Naive thymus-derived CD4-positive, alpha-beta T cell (primary cell): ENCODE measurements around the gene RPS6KB2. TPM values are rescaled to one million over a fixed set of nuclear protein-coding genes. Genes with fewer than 3 reads are reported as not detected.

Experiments
- ATAC-seq: fragments of 150-1000 bp; cut with Tn5 transposase; 2 replicates; pipeline ENCODE4 v1.10.0; 2021; ENCODE audit warnings: mild to moderate bottlenecking, moderate library complexity
- CTCF ChIA-PET: fragments of 350-600 bp; sonication (Branson Sonifier 250); formaldehyde crosslinking; loops from one replicate; lab custom pipeline; 2021; ENCODE audit warnings: antibody characterized with exemption; lab: Charles Lee
- POLR2A ChIA-PET: fragments of 350-600 bp; sonication (Branson Sonifier 250); formaldehyde crosslinking; loops from one replicate; lab custom pipeline; 2021; ENCODE audit warnings: antibody characterized with exemption, inconsistent platforms; lab: Charles Lee
- DNase-seq, 9 donors: peaks; one replicate each; pipeline versions ENCODE4 v3.0.0 to v3.0.0-alpha.2; 2020 to 2022; ENCODE audit warnings: mixed read lengths in 1 of 9
- H3K27ac ChIP-seq: one replicate; pipeline ENCODE4 v1.7.0; 2013; ENCODE audit warnings: mild to moderate bottlenecking, low read depth, low read length, moderate library complexity
- H3K27me3 ChIP-seq, 2 donors: one replicate each; pipeline ENCODE4 v1.7.0; 2013; ENCODE audit warnings: low read length in 2 of 2, mild to moderate bottlenecking in 2 of 2, moderate library complexity in 2 of 2; ENCODE audit not compliant: control insufficient read depth in 2 of 2, insufficient read depth in 2 of 2
- H3K36me3 ChIP-seq, 3 experiments: 1 replicate in 2 of 3; 2 replicates in 1 of 3; pipeline ENCODE4 v1.7.0; 2013; ENCODE audit warnings: low read length in 3 of 3, mild to moderate bottlenecking in 3 of 3, moderate library complexity in 1 of 3; ENCODE audit not compliant: insufficient read depth in 3 of 3, control insufficient read depth in 2 of 3
- H3K4me1 ChIP-seq, 2 donors: one replicate each; pipeline ENCODE4 v1.7.0; 2013; ENCODE audit warnings: low read length in 2 of 2, mild to moderate bottlenecking in 2 of 2, moderate library complexity in 1 of 2; ENCODE audit not compliant: control insufficient read depth in 2 of 2, insufficient read depth in 2 of 2
- H3K4me3 ChIP-seq: 2 replicates; pipeline ENCODE4 v1.7.0; 2013; ENCODE audit warnings: mild to moderate bottlenecking, low read length
- H3K9me3 ChIP-seq, 3 experiments: 1 replicate in 2 of 3; 2 replicates in 1 of 3; pipeline ENCODE4 v1.7.0; 2013; ENCODE audit warnings: low read length in 3 of 3; ENCODE audit not compliant: control insufficient read depth in 2 of 3
- H3K27ac Mint-ChIP-seq, 9 donors: one replicate each; pipeline ENCODE4 v1.8.0; 2020 to 2022; ENCODE audit warnings: mixed read lengths in 9 of 9, mild to moderate bottlenecking in 8 of 9, moderate library complexity in 5 of 9, inconsistent platforms in 2 of 9
- H3K27me3 Mint-ChIP-seq, 5 donors: one replicate each; pipeline ENCODE4 v1.8.0; 2021 to 2022; ENCODE audit warnings: mixed read lengths in 5 of 5, mild to moderate bottlenecking in 1 of 5
- H3K36me3 Mint-ChIP-seq, 5 donors: one replicate each; pipeline ENCODE4 v1.8.0; 2020 to 2022; ENCODE audit warnings: mixed read lengths in 5 of 5, mild to moderate bottlenecking in 3 of 5, inconsistent platforms in 1 of 5
- H3K4me1 Mint-ChIP-seq, 7 donors: one replicate each; pipeline ENCODE4 v1.8.0; 2020 to 2022; ENCODE audit warnings: mixed read lengths in 7 of 7, mild to moderate bottlenecking in 3 of 7, inconsistent platforms in 1 of 7
- H3K4me3 Mint-ChIP-seq, 10 donors: one replicate each; pipeline ENCODE4 v1.8.0; 2020 to 2022; ENCODE audit warnings: mild to moderate bottlenecking in 10 of 10, mixed read lengths in 10 of 10, moderate library complexity in 6 of 10, inconsistent platforms in 2 of 10
- H3K9me3 Mint-ChIP-seq, 11 donors: one replicate each; pipeline ENCODE4 v1.8.0; 2020 to 2022; ENCODE audit warnings: mixed read lengths in 11 of 11, mild to moderate bottlenecking in 4 of 11, inconsistent platforms in 1 of 11, moderate library complexity in 1 of 11
- intact Hi-C, 2 donors: fragments of 100-400 bp; cut with micrococcal nuclease; formaldehyde crosslinking; loops; one replicate each; pipeline ENCODE4 v1.15.1; 2023
- polyA plus RNA-seq, 2 donors: library from polyadenylated mRNA; unstranded; fragments of 300-500 nt; fragmentation: Illumina TruSeq; gene quantifications; one replicate each; pipeline ENCODE4 v1.2.3, GENCODE V29; 2021
- total RNA-seq, 6 experiments: library from RNA in 5 of 6; stranded (reverse) in 5 of 6; gene quantifications; 1 replicate in 5 of 6; 2 replicates in 1 of 6; pipeline ENCODE4 v1.2.3 and lab custom pipeline; 2021 to 2026

The RPS6KB2 gene
- total and polyA plus RNA-seq, 7 experiments from 2014 or later, result 45.2 to 83.9 (median 69.2) TPM

DNA sequence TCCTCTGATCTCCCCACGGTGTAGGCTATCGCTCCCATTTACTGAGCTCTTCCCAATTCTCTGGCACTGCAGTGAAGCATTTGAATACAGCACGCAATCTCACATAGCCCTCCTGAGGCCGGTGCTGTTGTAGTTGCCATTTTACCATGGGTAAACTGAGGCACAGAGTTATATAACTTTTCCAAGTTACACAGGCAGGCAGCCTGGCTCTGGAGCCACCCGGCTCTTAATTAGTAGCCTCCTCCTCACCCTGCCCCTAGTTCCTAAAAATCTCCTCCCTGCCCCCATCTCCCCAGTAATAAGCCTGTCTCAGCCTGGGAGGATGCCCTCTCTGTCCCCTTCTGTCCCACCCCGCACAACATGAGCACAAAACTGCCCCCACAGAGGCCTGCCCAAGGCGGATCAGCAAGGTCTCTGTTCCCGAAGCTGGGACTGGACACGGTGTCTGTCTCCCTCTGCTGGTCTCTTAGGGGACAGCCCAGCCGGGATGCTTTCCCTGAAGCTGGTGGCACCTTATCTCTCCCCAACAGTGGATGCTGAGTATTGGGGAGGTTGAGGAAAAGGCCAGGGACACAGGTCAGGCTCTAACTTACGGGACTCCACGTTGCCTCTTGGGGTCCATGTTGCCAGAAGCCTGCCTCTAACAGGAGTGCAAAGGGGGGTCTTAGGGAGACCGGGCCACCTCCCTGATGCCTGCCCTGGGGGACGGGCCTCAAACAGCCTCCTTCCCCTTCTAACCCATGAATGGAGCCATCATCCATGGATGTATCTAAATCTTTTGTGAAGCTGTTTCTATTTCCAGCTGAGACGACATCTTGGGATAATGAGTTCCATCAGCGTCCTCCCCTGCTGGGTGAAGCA lies 45.8 kb upstream of the RPS6KB2 start:
- H3K36me3 Mint-ChIP-seq, result no peaks in the 10 kb centered on the region
- H3K4me1 Mint-ChIP-seq, result peaks cover 4 to 20% (median 8%) of the 10 kb centered on the region in 7 donors
- no peaks in the 10 kb centered on the region for H3K9me3 Mint-ChIP-seq
- ATAC-seq (peak; percentile 96), DNase-seq (peak; percentile 67 to 86 (median 79))
- Histone ChIP-seq H3K4me3 (no peak overlapping the region), H3K27ac (no peak overlapping the region), H3K9me3 (no peaks in the 10 kb centered on the region), H3K4me1 (peaks cover 0 to 5% of the 10 kb centered on the region in 2 donors), H3K27me3 (no peaks in the 10 kb centered on the region), H3K36me3 (no peaks in the 10 kb centered on the region)
- H3K27ac Mint-ChIP-seq, result peak overlapping the region in 2 of 9 donors; percentile 1 to 79
- H3K27me3 Mint-ChIP-seq, result peaks cover 0 to 38% (median 0%) of the 10 kb centered on the region in 5 donors
- ChIA-PET POLR2A (interaction anchor here (0.9 to 16.2 kb wide), 8 partner anchors 9 to 113 kb away, joined by 3 to 272 read pairs (median 5); partner anchors contain the start of genes ANKRD13D, POLD4, PPP1CA and RAD9A), CTCF (interaction anchor here (0.6 to 21.2 kb wide), 20 partner anchors 10 to 302 kb away, joined by 3 to 495 read pairs (median 6); partner anchors contain the start of genes CLCF1, POLD4 and PPP1CA)
- intact Hi-C loops, result loop anchor here (1.0 kb wide), 8 partner anchors 8 to 120 kb away; partner anchors contain the start of genes GRK2 (in 1 of the 2) and POLD4 (in 1 of the 2)
- H3K4me3 Mint-ChIP-seq, result no peak overlapping the region

GRCh38 chr11:67384851-67385366 lies 43.4 kb upstream of the RPS6KB2 start:
- ATAC-seq, result no peak
- no peaks in the 10 kb centered on the region for H3K27me3 ChIP-seq
- H3K4me3 ChIP-seq, result no peak overlapping the region
- Mint-ChIP-seq H3K9me3 (no peaks in the 10 kb centered on the region), H3K36me3 (peaks cover 0 to 2% (median 0%) of the 10 kb centered on the region in 5 donors), H3K27me3 (peaks cover 0 to 37% (median 0%) of the 10 kb centered on the region in 5 donors), H3K27ac (no peak overlapping the region), H3K4me3 (no peak overlapping the region), H3K4me1 (peaks cover 15 to 25% (median 19%) of the 10 kb centered on the region in 7 donors)
- no peaks in the 10 kb centered on the region for H3K36me3 ChIP-seq
- no peak overlapping the region for H3K27ac ChIP-seq
- POLR2A ChIA-PET, result interaction anchor here (1.4 to 25.4 kb wide), 4 partner anchors 32 to 41 kb away, joined by 5 to 1530 read pairs (median 25); partner anchors contain the start of genes CARNS1, POLD4, PTPRCAP and RPS6KB2
- DNase-seq, result no peak
- peaks cover 0 to 5% of the 10 kb centered on the region in 2 donors for H3K4me1 ChIP-seq
- no peaks in the 10 kb centered on the region for H3K9me3 ChIP-seq
- CTCF ChIA-PET, result interaction anchor here (1.1 to 21.2 kb wide), 4 partner anchors 12 to 57 kb away, joined by 3 to 495 read pairs (median 13); partner anchors contain the start of gene POLD4
- intact Hi-C loops, result no loop called here

DNA sequence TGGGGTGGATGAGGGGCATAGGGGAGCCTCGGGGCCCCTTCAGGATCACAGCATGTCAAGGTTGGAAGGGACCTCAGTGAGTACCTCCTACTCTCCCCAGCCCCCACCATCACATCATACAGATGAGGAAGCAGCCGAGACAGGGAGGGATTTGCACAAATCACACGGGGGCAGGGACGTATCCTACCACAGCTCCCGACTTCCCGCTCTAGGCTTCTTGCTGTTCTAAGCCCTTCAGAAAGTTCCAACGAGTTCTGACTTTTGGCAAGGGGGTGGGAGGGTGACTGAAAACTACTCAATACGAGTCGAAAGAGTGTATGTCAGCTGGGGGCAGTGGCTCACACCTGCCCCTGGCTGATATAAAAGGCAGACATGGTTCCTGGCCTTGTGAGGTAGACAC lies 41.2 kb upstream of the RPS6KB2 start:
- no peaks in the 10 kb centered on the region for H3K9me3 Mint-ChIP-seq
- Histone ChIP-seq H3K4me3 (no peak overlapping the region), H3K9me3 (no peaks in the 10 kb centered on the region), H3K36me3 (peaks cover 0 to 2% (median 0%) of the 10 kb centered on the region in 3 experiments), H3K4me1 (peaks cover 11 to 13% of the 10 kb centered on the region in 2 donors), H3K27me3 (no peaks in the 10 kb centered on the region), H3K27ac (no peak overlapping the region)
- ChIA-PET CTCF (interaction anchor here (0.6 to 21.2 kb wide), 5 partner anchors 30 to 103 kb away, joined by 3 to 495 read pairs (median 3); partner anchors contain the start of genes POLD4 and TMEM134), POLR2A (interaction anchor here (0.7 to 25.4 kb wide), 6 partner anchors 14 to 96 kb away, joined by 3 to 1530 read pairs (median 4); partner anchors contain the start of genes AIP, CARNS1, POLD4 and PPP1CA)
- peaks cover 0 to 24% (median 0%) of the 10 kb centered on the region in 5 donors for H3K27me3 Mint-ChIP-seq
- H3K36me3 Mint-ChIP-seq, result peaks cover 0 to 2% (median 0%) of the 10 kb centered on the region in 5 donors
- ATAC-seq, result no peak
- no peak overlapping the region for H3K27ac Mint-ChIP-seq
- intact Hi-C loops, result no loop called here
- H3K4me3 Mint-ChIP-seq, result no peak overlapping the region
- peaks cover 20 to 28% (median 22%) of the 10 kb centered on the region in 7 donors for H3K4me1 Mint-ChIP-seq
- no peak for DNase-seq

DNA sequence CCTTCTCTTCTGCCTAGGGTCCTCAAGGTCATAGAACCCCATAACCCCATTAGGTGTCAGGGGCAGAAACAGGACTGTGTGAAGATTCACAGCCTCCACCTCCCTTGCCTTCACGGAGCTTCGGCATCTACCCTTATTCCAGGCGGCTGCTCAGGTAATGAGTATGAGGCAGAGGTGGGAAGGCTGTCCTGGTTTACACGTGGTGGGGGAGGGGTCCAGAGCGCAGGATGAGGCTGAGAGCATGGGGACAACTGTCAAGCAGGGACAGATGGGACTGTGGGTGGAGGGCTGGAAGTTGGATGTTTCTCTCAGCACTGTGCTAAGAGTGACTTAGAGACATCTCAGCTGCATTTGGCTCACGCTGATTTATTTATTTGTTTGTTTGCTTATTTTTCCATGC lies 40.8 kb upstream of the RPS6KB2 start:
- no peak for DNase-seq
- Histone ChIP-seq H3K36me3 (peaks cover 0 to 2% (median 0%) of the 10 kb centered on the region in 3 experiments), H3K27ac (no peak overlapping the region), H3K4me3 (no peak overlapping the region), H3K4me1 (peaks cover 11% of the 10 kb centered on the region in 2 donors), H3K27me3 (no peaks in the 10 kb centered on the region), H3K9me3 (no peaks in the 10 kb centered on the region)
- intact Hi-C loops, result no loop called here
- Mint-ChIP-seq H3K36me3 (peaks cover 0 to 2% (median 0%) of the 10 kb centered on the region in 5 donors), H3K4me1 (peaks cover 19 to 29% (median 22%) of the 10 kb centered on the region in 7 donors), H3K4me3 (no peak overlapping the region), H3K27me3 (peaks cover 0 to 23% (median 0%) of the 10 kb centered on the region in 5 donors), H3K27ac (peak overlapping the region in 1 of 9 donors; percentile 67), H3K9me3 (no peaks in the 10 kb centered on the region)
- CTCF ChIA-PET, result interaction anchor here (0.6 to 21.2 kb wide), 6 partner anchors 31 to 118 kb away, joined by 3 to 495 read pairs (median 3); partner anchors contain the start of genes PITPNM1, POLD4 and TMEM134
- POLR2A ChIA-PET, result interaction anchor here (0.8 to 25.4 kb wide), 5 partner anchors 14 to 95 kb away, joined by 3 to 1530 read pairs (median 5); partner anchors contain the start of genes AIP, CARNS1, POLD4 and PPP1CA
- no peak for ATAC-seq

- H3K36me3 ChIP-seq, result peaks cover 0 to 9% (median 0%) of the 10 kb centered on the region in 3 experiments
- peak overlapping the region; percentile 38 to 86 (median 74) for H3K4me3 Mint-ChIP-seq
- H3K9me3 ChIP-seq, result no peaks in the 10 kb centered on the region
- H3K4me3 ChIP-seq, result no peak overlapping the region
- no peaks in the 10 kb centered on the region for H3K27me3 ChIP-seq
- peaks cover 23 to 42% (median 30%) of the 10 kb centered on the region in 7 donors for H3K4me1 Mint-ChIP-seq
- ATAC-seq (peak; percentile 59), DNase-seq (peak in 3 of 9 donors; percentile 35 to 48 (median 42))
- intact Hi-C loops, result loop anchor here (1.0 kb wide), 1 partner anchor 117 kb away; no protein-coding TSS in a partner anchor
- H3K27ac Mint-ChIP-seq, result peak overlapping the region in 8 of 9 donors; percentile 6 to 86 (median 70)
- ChIA-PET CTCF (interaction anchor here (0.6 to 21.2 kb wide), 5 partner anchors 33 to 240 kb away, joined by 3 to 495 read pairs (median 3); partner anchors contain the start of genes CDK2AP2, NUDT8, PITPNM1 and POLD4), POLR2A (interaction anchor here (4.1 to 25.4 kb wide), 2 partner anchors 13 to 37 kb away, joined by 65 to 1530 read pairs; partner anchors contain the start of genes CARNS1, PPP1CA, PTPRCAP and RPS6KB2)
- no peak overlapping the region for H3K27ac ChIP-seq
- no peaks in the 10 kb centered on the region for H3K9me3 Mint-ChIP-seq
- H3K27me3 Mint-ChIP-seq, result peaks cover 0 to 20% (median 0%) of the 10 kb centered on the region in 5 donors
- H3K4me1 ChIP-seq, result peaks cover 13 to 14% of the 10 kb centered on the region in 2 donors
- peaks cover 0 to 7% (median 0%) of the 10 kb centered on the region in 5 donors for H3K36me3 Mint-ChIP-seq
These were observed 38.8 kb upstream of the RPS6KB2 start for GRCh38 chr11:67389477-67389876.
